ENCODE data around the gene RGS9BP. TPM values are rescaled to one million over a fixed set of nuclear protein-coding genes. Genes with fewer than 3 reads are reported as not detected.
"Not testable (repeated sequence)": the region's sequence is repeated elsewhere in the genome, so short reads cannot be mapped to it uniquely, and the experiment has no call there.

Gene RGS9BP
- total and polyA plus RNA-seq, 5 donors from 2014 or later = 0.26 to 0.39 (median 0.32) TPM; not detected in 2

DNA sequence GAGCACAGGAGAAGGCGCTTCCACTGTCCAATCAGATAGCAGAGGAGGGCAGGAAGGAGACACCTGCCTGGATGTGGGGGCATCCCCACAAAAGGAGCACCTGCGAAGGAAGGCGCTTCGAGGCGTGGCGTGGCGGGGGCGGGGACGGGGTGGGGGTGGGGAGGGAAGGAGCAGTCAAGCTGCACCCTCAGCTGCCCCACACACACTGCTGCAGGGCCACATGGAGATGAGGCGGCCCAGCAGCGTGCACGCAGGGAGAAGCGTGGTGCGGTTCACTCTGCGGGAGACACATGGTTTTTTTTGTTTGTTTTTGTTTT is 22.1 kb upstream of the RGS9BP start:
- Mint-ChIP-seq H3K9me3 (no peaks in the 10 kb centered on the region), H3K36me3 (peaks cover 19% of the 10 kb centered on the region), H3K4me1 (peaks cover 0 to 9% (median under 1%) of the 10 kb centered on the region in 4 donors), H3K27ac (no peak overlapping the region), H3K27me3 (no peaks in the 10 kb centered on the region), H3K4me3 (no peak overlapping the region)
- H3K27me3 ChIP-seq (ENCODE audit: control insufficient read depth, insufficient read depth, low read length) = no peaks in the 10 kb centered on the region
- no peaks in the 10 kb centered on the region for H3K9me3 ChIP-seq (ENCODE audit: control insufficient read depth in 2 of 2, low read length in 2 of 2)
- no peaks in the 10 kb centered on the region for H3K4me1 ChIP-seq (ENCODE audit: control insufficient read depth, insufficient read depth, low read length, poor library complexity, severe bottlenecking)
- ATAC-seq (ENCODE audit: low read depth in 2 of 2) (no peak), DNase-seq (no peak)
- no peak overlapping the region for H3K4me3 ChIP-seq (ENCODE audit: low read depth, low read length)
- peaks cover 49% of the 10 kb centered on the region for H3K36me3 ChIP-seq (ENCODE audit: control insufficient read depth, insufficient read depth, low read length)
- H3K27ac ChIP-seq (ENCODE audit: insufficient read depth, low read length, poor library complexity, severe bottlenecking) = no peak overlapping the region

DNA sequence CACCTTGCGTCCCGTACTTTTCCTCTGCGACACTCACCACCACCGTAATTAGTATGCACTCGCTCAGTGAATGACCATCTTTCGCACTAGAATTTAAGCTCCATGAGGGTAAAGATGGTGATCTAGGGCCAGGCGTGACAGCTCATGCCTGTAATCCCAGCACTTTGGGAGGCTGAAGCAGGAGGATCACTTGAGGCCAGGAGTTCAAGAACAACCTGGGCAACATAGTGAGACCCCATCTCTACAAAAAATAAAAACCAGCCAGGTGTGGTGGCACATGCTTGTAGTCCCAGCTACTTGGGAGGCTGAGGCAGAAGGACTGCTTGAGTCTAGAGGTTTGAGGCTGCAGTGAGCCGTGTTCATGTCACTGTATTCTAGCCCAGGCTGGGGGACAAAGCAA is 19.3 kb upstream of the RGS9BP start:
- not testable (repeated sequence) for H3K4me3 Mint-ChIP-seq; H3K9me3 ChIP-seq (ENCODE audit: control insufficient read depth in 2 of 2, low read length in 2 of 2); H3K9me3 Mint-ChIP-seq; H3K27me3 Mint-ChIP-seq; DNase-seq; H3K4me1 ChIP-seq (ENCODE audit: control insufficient read depth, insufficient read depth, low read length, poor library complexity, severe bottlenecking); H3K27ac Mint-ChIP-seq; H3K27ac ChIP-seq (ENCODE audit: insufficient read depth, low read length, poor library complexity, severe bottlenecking); ATAC-seq (ENCODE audit: low read depth in 2 of 2); H3K27me3 ChIP-seq (ENCODE audit: control insufficient read depth, insufficient read depth, low read length); H3K4me3 ChIP-seq (ENCODE audit: low read depth, low read length)
- H3K36me3 ChIP-seq (ENCODE audit: control insufficient read depth, insufficient read depth, low read length) = peaks cover 38% of the 10 kb centered on the region
- peaks cover 0 to 17% (median 7%) of the 10 kb centered on the region in 4 donors for H3K4me1 Mint-ChIP-seq
- peaks cover 12% of the 10 kb centered on the region for H3K36me3 Mint-ChIP-seq

DNA sequence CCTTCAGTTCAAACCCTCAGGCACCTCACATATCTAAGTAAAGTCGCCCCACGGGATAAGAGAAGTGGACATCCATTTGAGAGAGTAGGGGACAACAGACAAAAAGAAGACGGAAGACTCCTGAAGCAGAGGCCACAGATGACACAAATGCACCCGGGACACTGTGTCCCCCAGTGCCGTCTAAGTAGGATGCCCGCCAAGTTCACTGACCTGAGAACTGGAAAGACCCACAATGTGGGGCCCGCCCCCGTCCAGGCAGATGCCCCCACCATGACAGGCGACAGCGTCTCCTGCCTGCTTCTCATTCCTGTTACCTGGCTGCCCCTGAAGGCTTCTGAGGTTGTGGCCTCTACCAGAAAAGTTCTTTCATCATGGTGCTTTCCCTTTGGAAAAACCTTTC is 17.6 kb upstream of the RGS9BP start:
- no peak for ATAC-seq (ENCODE audit: low read depth in 2 of 2)
- no peak overlapping the region for H3K4me3 Mint-ChIP-seq
- H3K36me3 Mint-ChIP-seq = peaks cover 12% of the 10 kb centered on the region
- H3K27ac ChIP-seq (ENCODE audit: insufficient read depth, low read length, poor library complexity, severe bottlenecking) = no peak overlapping the region
- H3K4me3 ChIP-seq (ENCODE audit: low read depth, low read length) = no peak overlapping the region
- H3K9me3 ChIP-seq (ENCODE audit: control insufficient read depth in 2 of 2, low read length in 2 of 2) = no peaks in the 10 kb centered on the region
- no peaks in the 10 kb centered on the region for H3K27me3 Mint-ChIP-seq
- H3K27ac Mint-ChIP-seq = no peak overlapping the region
- no peaks in the 10 kb centered on the region for H3K4me1 ChIP-seq (ENCODE audit: control insufficient read depth, insufficient read depth, low read length, poor library complexity, severe bottlenecking)
- no peaks in the 10 kb centered on the region for H3K27me3 ChIP-seq (ENCODE audit: control insufficient read depth, insufficient read depth, low read length)
- H3K9me3 Mint-ChIP-seq = no peaks in the 10 kb centered on the region
- peaks cover 38% of the 10 kb centered on the region for H3K36me3 ChIP-seq (ENCODE audit: control insufficient read depth, insufficient read depth, low read length)
- peaks cover 0 to 22% (median 10%) of the 10 kb centered on the region in 4 donors for H3K4me1 Mint-ChIP-seq
- no peak for DNase-seq

DNA sequence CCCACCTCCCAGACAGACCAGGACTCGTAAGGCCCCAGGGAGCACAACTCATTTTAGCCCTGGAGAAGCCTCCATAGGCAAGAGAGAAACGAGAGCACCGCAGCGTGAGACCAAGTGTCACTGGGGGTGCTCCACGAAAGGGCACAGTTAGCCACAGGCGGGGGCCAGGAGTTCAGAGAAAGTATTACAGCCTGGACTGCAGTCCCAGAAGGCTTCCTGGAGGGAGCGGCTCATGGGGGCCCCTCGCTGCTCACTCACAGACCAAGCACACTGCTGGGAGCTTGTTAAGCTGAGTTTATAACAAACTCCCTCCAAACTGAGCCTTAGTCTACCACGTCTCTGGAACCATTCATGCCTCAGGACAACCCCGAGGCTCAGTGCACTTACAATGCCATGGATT is 17.1 kb upstream of the RGS9BP start:
- no peak overlapping the region for H3K27ac Mint-ChIP-seq
- no peaks in the 10 kb centered on the region for H3K9me3 ChIP-seq (ENCODE audit: control insufficient read depth in 2 of 2, low read length in 2 of 2)
- peaks cover 0 to 21% (median 10%) of the 10 kb centered on the region in 4 donors for H3K4me1 Mint-ChIP-seq
- H3K27me3 Mint-ChIP-seq = no peaks in the 10 kb centered on the region
- no peak overlapping the region for H3K4me3 ChIP-seq (ENCODE audit: low read depth, low read length)
- no peaks in the 10 kb centered on the region for H3K27me3 ChIP-seq (ENCODE audit: control insufficient read depth, insufficient read depth, low read length)
- no peak overlapping the region for H3K27ac ChIP-seq (ENCODE audit: insufficient read depth, low read length, poor library complexity, severe bottlenecking)
- peaks cover 34% of the 10 kb centered on the region for H3K36me3 ChIP-seq (ENCODE audit: control insufficient read depth, insufficient read depth, low read length)
- peaks cover 9% of the 10 kb centered on the region for H3K36me3 Mint-ChIP-seq
- H3K4me3 Mint-ChIP-seq = no peak overlapping the region
- no peak for ATAC-seq (ENCODE audit: low read depth in 2 of 2)
- DNase-seq = no peak
- no peaks in the 10 kb centered on the region for H3K4me1 ChIP-seq (ENCODE audit: control insufficient read depth, insufficient read depth, low read length, poor library complexity, severe bottlenecking)
- H3K9me3 Mint-ChIP-seq = no peaks in the 10 kb centered on the region

DNA sequence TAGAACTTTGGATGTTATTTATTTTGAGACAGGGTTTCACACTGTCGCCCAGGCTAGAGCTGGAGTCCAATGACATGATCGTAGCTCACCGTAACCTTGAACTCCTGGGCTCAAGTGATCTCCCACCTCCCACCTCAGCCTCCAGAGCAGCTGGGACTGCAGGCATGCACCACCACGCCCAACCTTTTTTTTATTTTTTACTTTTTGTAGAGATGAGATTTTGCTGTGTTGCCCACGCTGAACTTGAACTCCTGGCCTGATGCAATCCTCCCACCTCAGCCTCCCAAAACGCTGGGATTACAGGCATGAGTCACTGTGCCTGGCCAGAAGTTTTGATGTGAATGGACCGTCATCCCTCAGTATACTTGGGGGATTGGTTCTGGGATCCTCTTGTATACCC is 14.3 kb upstream of the RGS9BP start:
- Histone ChIP-seq H3K36me3 (ENCODE audit: control insufficient read depth, insufficient read depth, low read length) (peaks cover 25% of the 10 kb centered on the region), H3K9me3 (ENCODE audit: control insufficient read depth in 2 of 2, low read length in 2 of 2) (no peaks in the 10 kb centered on the region), H3K27me3 (ENCODE audit: control insufficient read depth, insufficient read depth, low read length) (no peaks in the 10 kb centered on the region), H3K27ac (ENCODE audit: insufficient read depth, low read length, poor library complexity, severe bottlenecking) (no peak overlapping the region), H3K4me3 (ENCODE audit: low read depth, low read length) (no peak overlapping the region), H3K4me1 (ENCODE audit: control insufficient read depth, insufficient read depth, low read length, poor library complexity, severe bottlenecking) (no peaks in the 10 kb centered on the region)
- H3K4me3 Mint-ChIP-seq = no peak overlapping the region
- ATAC-seq (ENCODE audit: low read depth in 2 of 2) = no peak
- no peaks in the 10 kb centered on the region for H3K27me3 Mint-ChIP-seq
- no peak overlapping the region for H3K27ac Mint-ChIP-seq
- H3K36me3 Mint-ChIP-seq = peaks cover 9% of the 10 kb centered on the region
- H3K9me3 Mint-ChIP-seq = no peaks in the 10 kb centered on the region
- peaks cover 3 to 28% (median 10%) of the 10 kb centered on the region in 4 donors for H3K4me1 Mint-ChIP-seq
- no peak for DNase-seq

DNA sequence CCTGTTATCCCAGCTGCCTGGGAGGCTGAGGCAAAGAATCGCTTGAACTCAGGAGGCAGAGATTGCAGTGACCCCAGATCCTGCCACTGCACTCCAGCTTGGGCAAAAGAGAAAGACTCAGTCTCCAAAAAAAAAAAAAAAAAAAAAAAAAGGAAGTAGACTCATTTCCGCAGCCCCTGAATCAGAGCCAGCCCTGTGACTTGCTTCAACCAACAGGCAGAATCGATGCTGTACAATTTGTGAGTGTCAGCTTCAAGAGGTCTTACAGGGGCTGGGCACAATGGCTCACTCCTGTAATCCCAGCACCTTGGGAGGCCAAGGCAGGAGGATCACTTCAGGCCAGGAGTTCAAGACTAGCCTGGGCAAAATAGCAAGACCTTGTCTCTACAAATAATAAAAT is 13.5 kb upstream of the RGS9BP start:
- H3K4me1 Mint-ChIP-seq = peaks cover 3 to 28% (median 10%) of the 10 kb centered on the region in 4 donors
- no peaks in the 10 kb centered on the region for H3K9me3 Mint-ChIP-seq
- no peak overlapping the region for H3K27ac Mint-ChIP-seq
- Histone ChIP-seq H3K9me3 (ENCODE audit: control insufficient read depth in 2 of 2, low read length in 2 of 2) (no peaks in the 10 kb centered on the region), H3K4me3 (ENCODE audit: low read depth, low read length) (no peak overlapping the region), H3K36me3 (ENCODE audit: control insufficient read depth, insufficient read depth, low read length) (peaks cover 29% of the 10 kb centered on the region), H3K4me1 (ENCODE audit: control insufficient read depth, insufficient read depth, low read length, poor library complexity, severe bottlenecking) (no peaks in the 10 kb centered on the region), H3K27me3 (ENCODE audit: control insufficient read depth, insufficient read depth, low read length) (no peaks in the 10 kb centered on the region), H3K27ac (ENCODE audit: insufficient read depth, low read length, poor library complexity, severe bottlenecking) (no peak overlapping the region)
- no peaks in the 10 kb centered on the region for H3K27me3 Mint-ChIP-seq
- peaks cover 10% of the 10 kb centered on the region for H3K36me3 Mint-ChIP-seq
- DNase-seq (no peak), ATAC-seq (ENCODE audit: low read depth in 2 of 2) (no peak)
- no peak overlapping the region for H3K4me3 Mint-ChIP-seq

DNA sequence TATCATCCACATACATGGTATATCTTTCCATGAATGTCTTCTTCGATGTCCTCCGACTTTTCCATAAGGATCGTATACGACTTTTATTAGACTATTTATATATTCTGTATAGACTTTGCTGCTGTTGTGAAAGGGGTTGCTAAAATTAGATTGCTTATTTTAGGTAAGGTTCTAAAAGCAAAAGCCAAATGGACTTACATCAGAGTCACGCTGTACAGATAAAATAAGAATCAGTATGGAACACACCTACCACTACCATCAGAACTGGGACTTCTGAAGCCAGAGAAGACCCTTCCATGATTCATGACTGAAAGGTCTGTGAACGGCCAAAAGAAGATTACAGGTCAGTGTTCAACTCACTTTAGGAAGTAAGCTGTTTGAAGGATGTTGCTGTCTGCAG is 9.6 kb upstream of the RGS9BP start:
- no peaks in the 10 kb centered on the region for H3K27me3 Mint-ChIP-seq
- H3K4me3 ChIP-seq (ENCODE audit: low read depth, low read length) = no peak overlapping the region
- no peaks in the 10 kb centered on the region for H3K9me3 Mint-ChIP-seq
- H3K27ac Mint-ChIP-seq = no peak overlapping the region
- no peak overlapping the region for H3K27ac ChIP-seq (ENCODE audit: insufficient read depth, low read length, poor library complexity, severe bottlenecking)
- H3K4me1 Mint-ChIP-seq = peaks cover 4 to 49% (median 18%) of the 10 kb centered on the region in 4 donors
- H3K4me3 Mint-ChIP-seq = no peak overlapping the region
- H3K36me3 ChIP-seq (ENCODE audit: control insufficient read depth, insufficient read depth, low read length) = peaks cover 21% of the 10 kb centered on the region
- ATAC-seq (ENCODE audit: low read depth in 2 of 2) (no peak), DNase-seq (no peak)
- H3K27me3 ChIP-seq (ENCODE audit: control insufficient read depth, insufficient read depth, low read length) = no peaks in the 10 kb centered on the region
- H3K9me3 ChIP-seq (ENCODE audit: control insufficient read depth in 2 of 2, low read length in 2 of 2) = no peaks in the 10 kb centered on the region
- H3K36me3 Mint-ChIP-seq = peaks cover 19% of the 10 kb centered on the region
- peaks cover 12% of the 10 kb centered on the region for H3K4me1 ChIP-seq (ENCODE audit: control insufficient read depth, insufficient read depth, low read length, poor library complexity, severe bottlenecking)

DNA sequence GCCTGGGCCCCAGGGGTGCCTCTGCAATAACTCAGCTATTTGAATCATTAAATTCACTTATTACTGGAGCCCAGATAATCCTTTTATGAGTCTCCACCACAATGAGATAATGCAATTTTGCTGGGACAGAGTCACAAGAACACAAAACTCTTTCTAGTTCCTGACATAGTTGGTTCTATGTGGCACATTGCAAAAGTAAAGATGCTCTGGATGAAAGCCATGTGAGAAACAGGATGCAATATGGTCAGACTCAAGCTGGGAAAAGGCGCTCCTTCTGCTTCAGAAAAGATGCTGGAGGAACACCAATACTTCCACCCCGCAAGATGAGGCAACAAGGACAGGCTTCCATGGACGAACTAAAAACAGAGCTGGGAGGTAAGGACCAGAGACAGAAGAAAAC is 6.3 kb upstream of the RGS9BP start:
- Histone ChIP-seq H3K4me1 (ENCODE audit: control insufficient read depth, insufficient read depth, low read length, poor library complexity, severe bottlenecking) (peaks cover 34% of the 10 kb centered on the region), H3K27me3 (ENCODE audit: control insufficient read depth, insufficient read depth, low read length) (no peaks in the 10 kb centered on the region), H3K36me3 (ENCODE audit: control insufficient read depth, insufficient read depth, low read length) (peaks cover 18% of the 10 kb centered on the region), H3K27ac (ENCODE audit: insufficient read depth, low read length, poor library complexity, severe bottlenecking) (no peak overlapping the region), H3K9me3 (ENCODE audit: control insufficient read depth in 2 of 2, low read length in 2 of 2) (no peaks in the 10 kb centered on the region), H3K4me3 (ENCODE audit: low read depth, low read length) (no peak overlapping the region)
- H3K4me3 Mint-ChIP-seq = peak overlapping the region in 3 of 4 donors; percentile 8 to 79 (median 26)
- H3K27ac Mint-ChIP-seq = no peak overlapping the region
- no peaks in the 10 kb centered on the region for H3K9me3 Mint-ChIP-seq
- DNase-seq (no peak), ATAC-seq (ENCODE audit: low read depth in 2 of 2) (no peak)
- H3K4me1 Mint-ChIP-seq = peaks cover 4 to 64% (median 33%) of the 10 kb centered on the region in 4 donors
- peaks cover 19% of the 10 kb centered on the region for H3K36me3 Mint-ChIP-seq
- no peaks in the 10 kb centered on the region for H3K27me3 Mint-ChIP-seq

Data from CD4-positive, CD25-positive, alpha-beta regulatory T cell (primary cell).